Fibroblast of pulmonary artery (primary cell): Measurements from ENCODE around the gene CRTC3.

ENCODE experiments used
- DNase-seq: peaks from one replicate; pipeline ENCODE4 v3.0.0-alpha.2; 2010; ENCODE audit warnings: low read depth
- H3K4me3 ChIP-seq: replicated peaks from 2 replicates; pipeline ENCODE4 v1.5.1; 2011; ENCODE audit warnings: low read depth, mild to moderate bottlenecking, control low read depth, low read length, moderate library complexity
- CTCF ChIP-seq: IDR thresholded peaks from 2 replicates; pipeline ENCODE4 v1.5.1; 2011; ENCODE audit warnings: mild to moderate bottlenecking, control low read depth, low read length, inconsistent platforms; ENCODE audit errors: missing control alignments

The CRTC3 gene

GRCh38 chr15:90675464-90675863 is 145.7 kb downstream of the CRTC3 start:
- no peak overlapping the region for H3K4me3 ChIP-seq
- TF ChIP-seq CTCF = no peak
- no peak for DNase-seq

- no peak for TF ChIP-seq CTCF
- no peak for DNase-seq
- no peak overlapping the region for H3K4me3 ChIP-seq
Observed at GRCh38 chr15:90677807-90678790, 148.4 kb downstream of the CRTC3 start.

GRCh38 chr15:90679959-90680358 is 150.2 kb downstream of the CRTC3 start:
- no peak overlapping the region for H3K4me3 ChIP-seq
- DNase-seq = peak; percentile 15
- no peak for TF ChIP-seq CTCF

- DNase-seq = peak; percentile 84
- H3K4me3 ChIP-seq = no peak overlapping the region
Observed at GRCh38 chr15:90680371-90680935, 150.7 kb downstream of the CRTC3 start.

GRCh38 chr15:90681056-90681455 is 151.3 kb downstream of the CRTC3 start:
- DNase-seq = no peak
- no peak for TF ChIP-seq CTCF
- no peak overlapping the region for H3K4me3 ChIP-seq

More at GRCh38 chr15:90680371-90680935, 150.7 kb downstream of the CRTC3 start:
- no peak for TF ChIP-seq CTCF

GRCh38 chr15:90681480-90681879 is 151.8 kb downstream of the CRTC3 start:
- peak; percentile 85 for DNase-seq
- no peak overlapping the region for H3K4me3 ChIP-seq
- no peak for TF ChIP-seq CTCF

GRCh38 chr15:90683371-90683770 is 153.6 kb downstream of the CRTC3 start:
- no peak overlapping the region for H3K4me3 ChIP-seq
- DNase-seq = no peak

More at GRCh38 chr15:90683371-90683770, 153.6 kb downstream of the CRTC3 start:
- no peak for TF ChIP-seq CTCF
